Neural progenitor cell (in vitro differentiated cells): Measurements from ENCODE around the gene EXO5. TPM values are rescaled to one million over a fixed set of nuclear protein-coding genes. Genes with fewer than 3 reads are reported as not detected.
A peak's percentile ranks its signal among the peaks of the same experiment; 100 is the strongest.
"Not testable (repeated sequence)": the region's sequence is repeated elsewhere in the genome, so short reads cannot be mapped to it uniquely, and the experiment has no call there.

Experiments
- DNase-seq: peaks from one replicate; pipeline ENCODE4 v3.0.0-alpha.2; 2016; ENCODE audit warnings: low spot score
- H2AFZ ChIP-seq: fragments of 200-600 bp; sonication (generic); replicated peaks from 2 replicates; pipeline ENCODE4 v1.6.1; 2016; ENCODE audit warnings: antibody characterized with exemption
- H3F3A ChIP-seq: fragments of 200-600 bp; sonication (generic); 2 replicates; pipeline ENCODE4 v1.6.1; 2016; ENCODE audit warnings: antibody characterized with exemption, low read depth
- H3K27ac ChIP-seq: fragments of 200-600 bp; sonication (generic); 2 replicates; pipeline ENCODE4 v1.5.1; 2016; ENCODE audit warnings: mild to moderate bottlenecking
- H3K27me3 ChIP-seq: fragments of 200-600 bp; sonication (generic); 2 replicates; pipeline ENCODE4 v1.6.1; 2016; ENCODE audit warnings: mild to moderate bottlenecking, moderate library complexity
- H3K36me3 ChIP-seq: fragments of 200-600 bp; sonication (generic); 2 replicates; pipeline ENCODE4 v1.5.1; 2016
- H3K4me1 ChIP-seq: fragments of 200-600 bp; sonication (generic); 2 replicates; pipeline ENCODE4 v1.6.1; 2016; ENCODE audit warnings: mixed run types
- H3K4me2 ChIP-seq: fragments of 200-600 bp; sonication (generic); 2 replicates; pipeline ENCODE4 v1.6.1; 2016
- H3K4me3 ChIP-seq: fragments of 200-600 bp; sonication (generic); 2 replicates; pipeline ENCODE4 v1.5.1; 2016
- H3K79me2 ChIP-seq: fragments of 200-600 bp; sonication (generic); 2 replicates; pipeline ENCODE4 v1.6.1; 2016; ENCODE audit warnings: low read depth
- H3K9ac ChIP-seq: fragments of 200-600 bp; sonication (generic); 2 replicates; pipeline ENCODE4 v1.6.1; 2016
- H3K9me3 ChIP-seq: fragments of 200-600 bp; sonication (generic); 2 replicates; pipeline ENCODE4 v1.5.1; 2016; ENCODE audit warnings: low read depth
- H4K20me1 ChIP-seq: fragments of 200-600 bp; sonication (generic); 2 replicates; pipeline ENCODE4 v1.6.1; 2016; ENCODE audit warnings: low read depth
- H3K27ac Mint-ChIP-seq: 3 replicates; pipeline ENCODE4 v1.8.0; 2021; ENCODE audit warnings: mixed read lengths
- H3K27me3 Mint-ChIP-seq: 2 replicates; pipeline ENCODE4 v1.8.0; 2022; ENCODE audit warnings: low read depth, mild to moderate bottlenecking, inconsistent platforms, moderate library complexity, mixed read lengths; ENCODE audit not compliant: insufficient read depth
- H3K36me3 Mint-ChIP-seq: 3 replicates; pipeline ENCODE4 v1.8.0; 2021; ENCODE audit warnings: mixed read lengths
- H3K4me1 Mint-ChIP-seq: 3 replicates; pipeline ENCODE4 v1.8.0; 2021; ENCODE audit warnings: mixed read lengths
- H3K4me3 Mint-ChIP-seq: 3 replicates; pipeline ENCODE4 v1.8.0; 2021; ENCODE audit warnings: mild to moderate bottlenecking, moderate library complexity, mixed read lengths
- H3K9me3 Mint-ChIP-seq: 3 replicates; pipeline ENCODE4 v1.8.0; 2020; ENCODE audit warnings: mixed read lengths
- EZH2 ChIP-seq: fragments of 200-600 bp; sonication (generic); IDR thresholded peaks from 2 replicates; pipeline ENCODE4 v1.6.1; 2017; ENCODE audit warnings: antibody characterized with exemption, mild to moderate bottlenecking, moderate library complexity
- EZH2phosphoT487 ChIP-seq: fragments of 200-600 bp; sonication (generic); IDR thresholded peaks from 2 replicates; pipeline ENCODE4 v1.6.1; 2017; ENCODE audit warnings: antibody characterized with exemption
- total RNA-seq: library from RNA; depleted of rRNA; stranded (reverse); fragments of >200 nt; gene quantifications from 2 replicates; pipeline ENCODE4 v1.2.3, GENCODE V29; 2015; ENCODE audit warnings: low replicate concordance
- TF ChIP-seq, protein P1 (sequence below): fragments of 200-600 bp; sonication (generic); IDR thresholded peaks from 2 replicates; pipeline ENCODE4 v1.5.1; 2017; ENCODE audit warnings: antibody characterized with exemption, mild to moderate bottlenecking

The EXO5 gene
- total RNA-seq, 1 donor from 2014 or later, result 11.9 TPM

DNA sequence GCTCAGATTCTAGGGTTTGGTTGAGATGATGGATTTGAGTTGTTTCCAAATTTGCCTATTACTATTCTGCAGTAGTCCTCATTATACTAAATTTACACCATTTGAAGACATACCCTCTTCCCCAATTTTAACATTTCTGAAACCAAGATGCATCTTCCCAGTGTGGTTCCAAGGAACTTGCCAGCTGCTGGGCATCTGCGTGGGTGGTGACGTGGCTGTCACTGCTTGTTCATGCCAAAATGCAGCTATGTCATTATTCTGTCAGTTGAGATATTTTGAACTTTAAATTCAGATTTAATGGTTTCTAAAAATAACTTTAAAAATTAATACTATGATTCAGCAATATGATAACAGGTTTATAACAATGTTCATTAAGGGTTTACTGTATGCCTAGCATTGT lies 30.3 kb upstream of the EXO5 start:
- DNase-seq, result no peak
- H3K9ac ChIP-seq, result no peak overlapping the region
- Mint-ChIP-seq H3K36me3 (peaks cover 43% of the 10 kb centered on the region), H3K4me3 (peak overlapping the region; percentile 89), H3K4me1 (peaks cover 7% of the 10 kb centered on the region), H3K27ac (peak overlapping the region; percentile 58), H3K9me3 (peaks cover 58% of the 10 kb centered on the region), H3K27me3 (peaks cover under 1% of the 10 kb centered on the region)
- peak overlapping the region; percentile 80 for H3K4me3 ChIP-seq
- H3K9me3 ChIP-seq, result peaks cover 16% of the 10 kb centered on the region
- no peaks in the 10 kb centered on the region for H3K79me2 ChIP-seq
- H4K20me1 ChIP-seq, result no peaks in the 10 kb centered on the region
- H3K27ac ChIP-seq, result no peak overlapping the region
- peak overlapping the region; percentile 90 for H3K4me2 ChIP-seq
- peaks cover 10% of the 10 kb centered on the region for H3F3A ChIP-seq
- H3K36me3 ChIP-seq, result no peaks in the 10 kb centered on the region
- peaks cover 9% of the 10 kb centered on the region for H3K4me1 ChIP-seq
- H3K27me3 ChIP-seq, result no peaks in the 10 kb centered on the region
- no peak for TF ChIP-seq EZH2phosphoT487
- TF ChIP-seq, protein P1, sequence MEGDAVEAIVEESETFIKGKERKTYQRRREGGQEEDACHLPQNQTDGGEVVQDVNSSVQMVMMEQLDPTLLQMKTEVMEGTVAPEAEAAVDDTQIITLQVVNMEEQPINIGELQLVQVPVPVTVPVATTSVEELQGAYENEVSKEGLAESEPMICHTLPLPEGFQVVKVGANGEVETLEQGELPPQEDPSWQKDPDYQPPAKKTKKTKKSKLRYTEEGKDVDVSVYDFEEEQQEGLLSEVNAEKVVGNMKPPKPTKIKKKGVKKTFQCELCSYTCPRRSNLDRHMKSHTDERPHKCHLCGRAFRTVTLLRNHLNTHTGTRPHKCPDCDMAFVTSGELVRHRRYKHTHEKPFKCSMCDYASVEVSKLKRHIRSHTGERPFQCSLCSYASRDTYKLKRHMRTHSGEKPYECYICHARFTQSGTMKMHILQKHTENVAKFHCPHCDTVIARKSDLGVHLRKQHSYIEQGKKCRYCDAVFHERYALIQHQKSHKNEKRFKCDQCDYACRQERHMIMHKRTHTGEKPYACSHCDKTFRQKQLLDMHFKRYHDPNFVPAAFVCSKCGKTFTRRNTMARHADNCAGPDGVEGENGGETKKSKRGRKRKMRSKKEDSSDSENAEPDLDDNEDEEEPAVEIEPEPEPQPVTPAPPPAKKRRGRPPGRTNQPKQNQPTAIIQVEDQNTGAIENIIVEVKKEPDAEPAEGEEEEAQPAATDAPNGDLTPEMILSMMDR, result no peak
- H2AFZ ChIP-seq, result no peak overlapping the region

DNA sequence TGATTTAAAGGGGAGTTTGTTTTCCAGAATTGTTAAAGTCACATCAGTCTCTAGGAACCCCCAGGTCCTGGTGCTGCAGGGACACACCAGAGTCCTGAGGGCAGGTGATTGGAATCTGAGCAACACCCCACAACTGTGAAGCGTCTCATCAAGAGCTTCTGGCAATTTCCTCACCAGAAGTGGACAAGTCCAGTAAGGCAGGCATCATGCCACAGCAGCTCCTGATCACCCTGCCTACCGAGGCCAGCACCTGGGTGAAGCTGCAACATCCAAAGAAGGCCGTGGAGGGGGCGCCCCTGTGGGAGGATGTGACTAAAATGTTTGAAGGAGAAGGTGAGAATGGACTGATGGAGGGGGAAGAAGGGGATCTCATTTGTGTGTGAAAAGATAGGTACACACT lies 29.4 kb upstream of the EXO5 start:
- Histone ChIP-seq H3K27me3 (no peaks in the 10 kb centered on the region), H3K9me3 (peaks cover 16% of the 10 kb centered on the region), H4K20me1 (no peaks in the 10 kb centered on the region), H3K36me3 (no peaks in the 10 kb centered on the region), H3K4me1 (peaks cover 9% of the 10 kb centered on the region), H3F3A (peaks cover 10% of the 10 kb centered on the region), H3K27ac (no peak overlapping the region), H3K9ac (no peak overlapping the region), H3K79me2 (no peaks in the 10 kb centered on the region), H3K4me2 (no peak overlapping the region), H2AFZ (no peak overlapping the region), H3K4me3 (no peak overlapping the region)
- TF ChIP-seq, protein P1, result no peak
- TF ChIP-seq EZH2phosphoT487, result no peak
- no peak for TF ChIP-seq EZH2
- Mint-ChIP-seq H3K27me3 (peaks cover 2% of the 10 kb centered on the region), H3K9me3 (peaks cover 55% of the 10 kb centered on the region), H3K27ac (no peak overlapping the region), H3K4me1 (peaks cover 7% of the 10 kb centered on the region), H3K4me3 (no peak overlapping the region), H3K36me3 (peaks cover 49% of the 10 kb centered on the region)
- DNase-seq, result no peak

DNA sequence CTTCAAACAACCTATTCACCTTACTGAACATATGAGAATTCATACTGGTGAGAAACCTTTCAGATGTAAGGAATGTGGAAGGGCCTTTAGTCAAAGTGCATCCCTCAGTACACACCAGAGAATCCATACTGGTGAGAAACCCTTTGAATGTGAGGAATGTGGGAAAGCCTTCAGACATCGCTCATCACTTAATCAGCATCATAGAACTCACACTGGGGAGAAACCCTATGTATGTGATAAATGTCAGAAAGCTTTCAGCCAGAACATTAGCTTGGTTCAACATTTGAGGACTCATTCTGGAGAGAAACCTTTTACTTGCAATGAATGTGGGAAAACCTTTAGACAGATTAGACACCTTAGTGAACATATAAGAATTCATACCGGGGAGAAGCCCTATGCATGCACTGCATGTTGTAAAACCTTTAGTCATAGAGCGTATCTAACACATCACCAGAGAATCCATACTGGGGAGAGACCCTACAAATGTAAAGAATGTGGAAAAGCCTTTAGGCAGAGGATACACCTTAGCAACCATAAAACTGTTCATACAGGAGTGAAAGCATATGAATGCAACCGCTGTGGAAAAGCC lies 13.2 kb upstream of the EXO5 start:
- DNase-seq, result no peak
- no peaks in the 10 kb centered on the region for H3K4me1 ChIP-seq
- no peaks in the 10 kb centered on the region for H3K79me2 ChIP-seq
- TF ChIP-seq EZH2 (no peak), EZH2phosphoT487 (no peak)
- TF ChIP-seq, protein P1, result no peak
- H3K27ac ChIP-seq, result no peak overlapping the region
- H3K4me3 ChIP-seq, result no peak overlapping the region
- H3K4me2 ChIP-seq, result no peak overlapping the region
- no peaks in the 10 kb centered on the region for H3K27me3 ChIP-seq
- Mint-ChIP-seq H3K36me3 (peaks cover 53% of the 10 kb centered on the region), H3K4me3 (no peak overlapping the region), H3K27me3 (no peaks in the 10 kb centered on the region), H3K4me1 (no peaks in the 10 kb centered on the region), H3K27ac (no peak overlapping the region), H3K9me3 (peaks cover 59% of the 10 kb centered on the region)
- H4K20me1 ChIP-seq, result no peaks in the 10 kb centered on the region
- no peaks in the 10 kb centered on the region for H3F3A ChIP-seq
- H3K9me3 ChIP-seq, result peaks cover 27% of the 10 kb centered on the region
- no peak overlapping the region for H2AFZ ChIP-seq
- H3K9ac ChIP-seq, result no peak overlapping the region
- peaks cover 44% of the 10 kb centered on the region for H3K36me3 ChIP-seq

DNA sequence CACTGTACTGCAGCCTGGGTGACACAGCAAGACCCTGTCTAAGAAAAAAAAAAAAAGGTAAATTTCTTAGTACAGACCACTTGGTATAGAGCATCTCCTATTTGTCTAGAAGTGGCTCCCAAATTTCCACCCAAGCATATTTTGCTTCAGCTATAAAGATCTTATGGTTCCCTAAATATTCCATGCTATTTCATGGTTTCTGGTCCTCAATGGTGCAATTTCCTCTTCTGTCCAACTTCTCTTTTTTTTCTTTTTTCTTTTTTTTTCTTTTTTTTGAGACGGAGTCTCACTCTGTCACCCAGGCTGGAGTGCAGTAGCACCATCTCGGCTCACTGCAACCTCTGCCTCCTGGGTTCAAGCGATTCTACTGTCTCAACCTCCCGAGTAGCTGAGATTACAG lies 5.9 kb upstream of the EXO5 start:
- not testable (repeated sequence) for H3K27me3 Mint-ChIP-seq, H3F3A ChIP-seq, H3K27ac ChIP-seq, H3K9ac ChIP-seq, H3K27ac Mint-ChIP-seq, H3K4me2 ChIP-seq, H2AFZ ChIP-seq, H3K4me1 Mint-ChIP-seq, H3K36me3 ChIP-seq, H3K79me2 ChIP-seq, H3K9me3 ChIP-seq, H3K4me3 ChIP-seq, H3K4me3 Mint-ChIP-seq, H4K20me1 ChIP-seq, H3K27me3 ChIP-seq, DNase-seq, H3K4me1 ChIP-seq
- H3K36me3 Mint-ChIP-seq, result peaks cover 33% of the 10 kb centered on the region
- peaks cover 58% of the 10 kb centered on the region for H3K9me3 Mint-ChIP-seq
